ENCODE data around the gene NR2F1-AS1. TPM values are rescaled to one million over a fixed set of nuclear protein-coding genes. Genes with fewer than 3 reads are reported as not detected.

Gene NR2F1-AS1
- total and polyA plus RNA-seq, 9 of the 15 experiments (the other 6 are each of a cell fraction or from before 2014, with no cell fraction given) = not detected

- TF ChIP-seq LCOR (CRISPR knock-in tag; IDR thresholded peaks at IDR 0.05) (no peak), SIN3A (IDR thresholded peaks at IDR 0.05; ENCODE audit: borderline replicate concordance in 2 of 2, control insufficient read depth in 1 of 2, low read depth in 2 of 2, low read length in 2 of 2) (no peak), NCOA4 (IDR thresholded peaks at IDR 0.05; ENCODE audit: partially characterized antibody) (no peak), HCFC1 (IDR thresholded peaks at IDR 0.05; ENCODE audit: low read depth, low read length) (no peak), SFPQ (IDR thresholded peaks at IDR 0.05; ENCODE audit: low read depth, low read length) (no peak), GABPB2 (CRISPR knock-in tag; conservative IDR thresholded peaks at IDR 0.05) (no peak), CC2D1A (IDR thresholded peaks at IDR 0.05) (no peak), BDP1 (IDR thresholded peaks at IDR 0.05; ENCODE audit: insufficient read depth, insufficient read length) (no peak)
- TF ChIP-seq, protein P1, sequence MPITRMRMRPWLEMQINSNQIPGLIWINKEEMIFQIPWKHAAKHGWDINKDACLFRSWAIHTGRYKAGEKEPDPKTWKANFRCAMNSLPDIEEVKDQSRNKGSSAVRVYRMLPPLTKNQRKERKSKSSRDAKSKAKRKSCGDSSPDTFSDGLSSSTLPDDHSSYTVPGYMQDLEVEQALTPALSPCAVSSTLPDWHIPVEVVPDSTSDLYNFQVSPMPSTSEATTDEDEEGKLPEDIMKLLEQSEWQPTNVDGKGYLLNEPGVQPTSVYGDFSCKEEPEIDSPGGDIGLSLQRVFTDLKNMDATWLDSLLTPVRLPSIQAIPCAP (CRISPR knock-in tag; IDR thresholded peaks at IDR 0.05; ENCODE audit: borderline replicate concordance) = no peak
- TF ChIP-seq, protein P2, sequence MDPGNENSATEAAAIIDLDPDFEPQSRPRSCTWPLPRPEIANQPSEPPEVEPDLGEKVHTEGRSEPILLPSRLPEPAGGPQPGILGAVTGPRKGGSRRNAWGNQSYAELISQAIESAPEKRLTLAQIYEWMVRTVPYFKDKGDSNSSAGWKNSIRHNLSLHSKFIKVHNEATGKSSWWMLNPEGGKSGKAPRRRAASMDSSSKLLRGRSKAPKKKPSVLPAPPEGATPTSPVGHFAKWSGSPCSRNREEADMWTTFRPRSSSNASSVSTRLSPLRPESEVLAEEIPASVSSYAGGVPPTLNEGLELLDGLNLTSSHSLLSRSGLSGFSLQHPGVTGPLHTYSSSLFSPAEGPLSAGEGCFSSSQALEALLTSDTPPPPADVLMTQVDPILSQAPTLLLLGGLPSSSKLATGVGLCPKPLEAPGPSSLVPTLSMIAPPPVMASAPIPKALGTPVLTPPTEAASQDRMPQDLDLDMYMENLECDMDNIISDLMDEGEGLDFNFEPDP (CRISPR knock-in tag; IDR thresholded peaks at IDR 0.05) = no peak
- TF ChIP-seq, protein P3, sequence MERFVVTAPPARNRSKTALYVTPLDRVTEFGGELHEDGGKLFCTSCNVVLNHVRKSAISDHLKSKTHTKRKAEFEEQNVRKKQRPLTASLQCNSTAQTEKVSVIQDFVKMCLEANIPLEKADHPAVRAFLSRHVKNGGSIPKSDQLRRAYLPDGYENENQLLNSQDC (CRISPR knock-in tag; IDR thresholded peaks at IDR 0.05) = no peak
Measured at GRCh38 chr5:93421987-93422401, 159.0 kb downstream of the NR2F1-AS1 start (continued).

Data from K562 (cell line).